ENCODE data around the gene COL10A1.

Gene COL10A1

DNA sequence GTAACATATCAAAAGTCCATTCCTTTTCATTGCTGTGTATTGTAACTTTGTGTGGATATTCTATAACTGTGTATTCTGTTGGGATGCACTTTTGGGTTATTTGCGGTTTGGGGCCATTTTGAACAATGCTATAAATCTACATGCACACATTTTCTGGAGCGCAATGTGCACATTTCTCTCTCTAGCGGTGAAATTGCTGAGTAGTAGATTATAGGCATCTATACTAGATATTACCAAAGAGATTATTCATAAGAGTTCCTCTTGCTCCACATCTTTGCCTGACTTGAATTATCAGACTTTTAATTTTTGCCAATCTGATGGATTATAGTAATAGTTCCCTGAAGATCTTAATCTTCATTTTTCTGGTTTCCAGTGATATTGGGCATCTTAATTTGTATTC is 47.0 kb downstream of the COL10A1 start:
- DNase-seq = no peak

- no peak for DNase-seq
Observed at GRCh38 chr6:116078522-116078921, 47.4 kb downstream of the COL10A1 start.

GRCh38 chr6:116074732-116075390 is 51.1 kb downstream of the COL10A1 start:
- no peak for DNase-seq

GRCh38 chr6:116073765-116074440 is 52.0 kb downstream of the COL10A1 start:
- no peak for DNase-seq

- DNase-seq = no peak
Observed at GRCh38 chr6:116072368-116072767, 53.6 kb downstream of the COL10A1 start.

- no peak for DNase-seq
Observed at GRCh38 chr6:116070616-116071389, 55.1 kb downstream of the COL10A1 start.

GRCh38 chr6:116070101-116070500 is 55.8 kb downstream of the COL10A1 start:
- no peak for DNase-seq
